ENCODE measurements around the gene PKD1L1. TPM values are rescaled to one million over a fixed set of nuclear protein-coding genes. Genes with fewer than 3 reads are reported as not detected.

The PKD1L1 gene
- total RNA-seq, 1 experiment from 2014 or later = not detected

- POLR2A ChIA-PET (ENCODE audit: low non-redundant PET) = no interaction called here
These were observed 39.5 kb downstream of the PKD1L1 start for GRCh38 chr7:47908720-47909119.

GRCh38 chr7:47907981-47908616 lies 40.2 kb downstream of the PKD1L1 start:
- TF ChIP-seq EZH2 (IDR thresholded peaks at IDR 0.05; ENCODE audit: borderline replicate concordance, low read depth, low read length, poor library complexity, severe bottlenecking) = no peak
- TF ChIP-seq CTCF (conservative IDR thresholded peaks at IDR 0.05; ENCODE audit: low read depth, low read length) = no peak
- BruUV-seq (replicated peaks) = no TSS peak
- DNase-seq (ENCODE audit: low spot score) = no peak
- Histone ChIP-seq H3K27ac (ENCODE audit: low read depth, low read length, poor library complexity, severe bottlenecking) (no peak overlapping the region), H3K4me1 (ENCODE audit: insufficient read depth, low read length, poor library complexity, severe bottlenecking) (no peaks in the 10 kb centered on the region), H3K9me3 (ENCODE audit: low read depth, low read length, poor library complexity, severe bottlenecking) (no peaks in the 10 kb centered on the region), H3K27me3 (replicated peaks; ENCODE audit: insufficient read depth, low read depth, low read length, poor library complexity) (no peaks in the 10 kb centered on the region), H3K4me3 (ENCODE audit: low read depth, low read length, poor library complexity, severe bottlenecking) (no peak overlapping the region), H3K36me3 (ENCODE audit: insufficient read depth, low read length, poor library complexity, severe bottlenecking) (no peaks in the 10 kb centered on the region)
- ChIA-PET CTCF (no interaction called here), POLR2A (ENCODE audit: low non-redundant PET) (no interaction called here)
- intact Hi-C loops (cut with micrococcal nuclease; ENCODE audit: unreplicated experiment) = no loop called here

More at GRCh38 chr7:47908720-47909119, 39.5 kb downstream of the PKD1L1 start:
- Histone ChIP-seq H3K27me3 (replicated peaks; ENCODE audit: insufficient read depth, low read depth, low read length, poor library complexity) (no peaks in the 10 kb centered on the region), H3K9me3 (ENCODE audit: low read depth, low read length, poor library complexity, severe bottlenecking) (no peaks in the 10 kb centered on the region), H3K27ac (ENCODE audit: low read depth, low read length, poor library complexity, severe bottlenecking) (no peak overlapping the region), H3K4me1 (ENCODE audit: insufficient read depth, low read length, poor library complexity, severe bottlenecking) (no peaks in the 10 kb centered on the region), H3K36me3 (ENCODE audit: insufficient read depth, low read length, poor library complexity, severe bottlenecking) (no peaks in the 10 kb centered on the region), H3K4me3 (ENCODE audit: low read depth, low read length, poor library complexity, severe bottlenecking) (no peak overlapping the region)
- CTCF ChIA-PET = no interaction called here
- TF ChIP-seq EZH2 (IDR thresholded peaks at IDR 0.05; ENCODE audit: borderline replicate concordance, low read depth, low read length, poor library complexity, severe bottlenecking) = no peak
- no peak for TF ChIP-seq CTCF (conservative IDR thresholded peaks at IDR 0.05; ENCODE audit: low read depth, low read length)
- no peak for DNase-seq (ENCODE audit: low spot score)
- BruUV-seq (replicated peaks) = no TSS peak
- intact Hi-C loops (cut with micrococcal nuclease; ENCODE audit: unreplicated experiment) = no loop called here

- Histone ChIP-seq H3K27ac (ENCODE audit: low read depth, low read length, poor library complexity, severe bottlenecking) (no peak overlapping the region), H3K27me3 (replicated peaks; ENCODE audit: insufficient read depth, low read depth, low read length, poor library complexity) (no peaks in the 10 kb centered on the region), H3K4me1 (ENCODE audit: insufficient read depth, low read length, poor library complexity, severe bottlenecking) (no peaks in the 10 kb centered on the region), H3K4me3 (ENCODE audit: low read depth, low read length, poor library complexity, severe bottlenecking) (no peak overlapping the region), H3K9me3 (ENCODE audit: low read depth, low read length, poor library complexity, severe bottlenecking) (no peaks in the 10 kb centered on the region), H3K36me3 (ENCODE audit: insufficient read depth, low read length, poor library complexity, severe bottlenecking) (no peaks in the 10 kb centered on the region)
- TF ChIP-seq EZH2 (IDR thresholded peaks at IDR 0.05; ENCODE audit: borderline replicate concordance, low read depth, low read length, poor library complexity, severe bottlenecking) (no peak), CTCF (conservative IDR thresholded peaks at IDR 0.05; ENCODE audit: low read depth, low read length) (no peak)
- intact Hi-C loops (cut with micrococcal nuclease; ENCODE audit: unreplicated experiment) = no loop called here
- BruUV-seq (replicated peaks) = no TSS peak
- DNase-seq (ENCODE audit: low spot score) = no peak
- ChIA-PET POLR2A (ENCODE audit: low non-redundant PET) (no interaction called here), CTCF (no interaction called here)
These were observed 41.4 kb downstream of the PKD1L1 start for GRCh38 chr7:47906883-47907282.
